Stimulated activated naive CD8-positive, alpha-beta T cell treated with anti-CD3 and anti-CD28 coated beads, Interleukin-15, Interleukin-2, amounts not matched to agents 100 ng/mL and 50 ng/mL, for 24 hours (primary cell): ENCODE results near the gene VKORC1.

Experiments used
- H3K27ac Mint-ChIP-seq: one replicate; pipeline ENCODE4 v1.8.0; 2021; ENCODE audit warnings: mild to moderate bottlenecking, mixed read lengths
- H3K27me3 Mint-ChIP-seq: one replicate; pipeline ENCODE4 v1.8.0; 2021; ENCODE audit warnings: mixed read lengths
- H3K36me3 Mint-ChIP-seq: one replicate; pipeline ENCODE4 v1.8.0; 2021; ENCODE audit warnings: low read depth, mixed read lengths
- H3K4me1 Mint-ChIP-seq: one replicate; pipeline ENCODE4 v1.8.0; 2021; ENCODE audit warnings: low read depth, mixed read lengths
- H3K4me3 Mint-ChIP-seq: one replicate; pipeline ENCODE4 v1.8.0; 2021; ENCODE audit warnings: mild to moderate bottlenecking, mixed read lengths
- H3K9me3 Mint-ChIP-seq: one replicate; pipeline ENCODE4 v1.8.0; 2021; ENCODE audit warnings: mixed read lengths

VKORC1 gene

GRCh38 chr16:31050280-31051030 lies 44.1 kb downstream of the VKORC1 start:
- no peaks in the 10 kb centered on the region for H3K36me3 Mint-ChIP-seq
- peaks cover 12% of the 10 kb centered on the region for H3K4me1 Mint-ChIP-seq
- no peaks in the 10 kb centered on the region for H3K27me3 Mint-ChIP-seq
- H3K4me3 Mint-ChIP-seq: no peak overlapping the region
- no peaks in the 10 kb centered on the region for H3K9me3 Mint-ChIP-seq
- H3K27ac Mint-ChIP-seq: no peak overlapping the region

DNA sequence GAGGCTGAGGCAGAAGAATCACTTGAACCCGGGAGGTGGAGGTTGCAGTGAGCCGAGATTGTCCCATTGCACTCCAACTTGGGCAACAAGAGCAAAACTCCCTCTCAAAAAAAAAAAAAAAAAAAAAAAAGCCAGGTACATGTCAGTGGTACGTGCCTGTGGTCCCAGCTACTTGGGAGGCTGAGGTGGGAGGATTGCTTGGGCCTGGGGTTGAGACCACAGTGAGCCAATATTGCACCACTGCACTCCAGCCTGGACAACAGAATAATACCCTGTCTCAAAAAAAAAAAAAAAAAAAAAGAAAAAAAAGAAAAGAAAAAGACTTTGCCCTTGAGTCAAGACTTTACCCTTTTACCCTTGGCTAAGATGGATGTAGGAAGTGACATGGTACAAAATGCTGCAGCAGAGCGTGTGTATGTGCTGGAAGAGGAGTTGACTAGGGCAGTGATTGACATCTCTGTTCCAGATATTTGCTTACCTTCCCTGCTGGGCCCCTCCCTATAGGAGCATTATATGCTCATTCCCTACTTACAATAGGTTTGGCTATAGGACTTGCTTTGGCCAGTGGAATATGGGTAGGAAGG lies 50.6 kb downstream of the VKORC1 start:
- Mint-ChIP-seq H3K4me1 (no peaks in the 10 kb centered on the region), H3K27me3 (no peaks in the 10 kb centered on the region), H3K27ac (no peak overlapping the region), H3K9me3 (no peaks in the 10 kb centered on the region), H3K4me3 (no peak overlapping the region), H3K36me3 (peaks cover 11% of the 10 kb centered on the region)

DNA sequence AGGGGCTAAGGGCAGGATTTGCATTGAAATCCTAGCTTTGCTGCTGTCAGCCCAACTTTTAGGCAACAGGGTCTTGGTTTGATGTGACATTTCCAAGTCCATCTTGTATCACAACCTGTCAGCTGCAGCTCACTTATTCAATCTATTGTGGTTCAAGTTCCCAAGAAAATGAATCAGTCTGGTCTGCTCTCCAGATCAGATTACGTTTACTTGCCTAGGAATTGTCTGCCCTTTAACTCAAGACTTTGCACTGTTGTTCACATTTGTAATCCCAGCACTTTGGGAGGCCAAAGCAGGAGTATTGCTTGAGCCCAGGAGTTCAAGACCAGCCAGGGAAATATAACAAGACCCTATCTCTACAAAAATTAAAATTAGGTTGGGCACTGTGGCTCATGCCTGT lies 51.2 kb downstream of the VKORC1 start:
- H3K4me3 Mint-ChIP-seq: no peak overlapping the region
- no peak overlapping the region for H3K27ac Mint-ChIP-seq
- no peaks in the 10 kb centered on the region for H3K9me3 Mint-ChIP-seq
- no peaks in the 10 kb centered on the region for H3K27me3 Mint-ChIP-seq
- H3K4me1 Mint-ChIP-seq: no peaks in the 10 kb centered on the region
- H3K36me3 Mint-ChIP-seq: peaks cover 12% of the 10 kb centered on the region

- H3K4me3 Mint-ChIP-seq: no peak overlapping the region
- H3K27ac Mint-ChIP-seq: no peak overlapping the region
- no peaks in the 10 kb centered on the region for H3K4me1 Mint-ChIP-seq
Measured at GRCh38 chr16:31042866-31043265, 51.7 kb downstream of the VKORC1 start.

More at GRCh38 chr16:31042866-31043265, 51.7 kb downstream of the VKORC1 start:
- H3K27me3 Mint-ChIP-seq: no peaks in the 10 kb centered on the region
- H3K36me3 Mint-ChIP-seq: peaks cover 13% of the 10 kb centered on the region
- no peaks in the 10 kb centered on the region for H3K9me3 Mint-ChIP-seq
